Measurements from ENCODE around the gene SBNO2. TPM values are rescaled to one million over a fixed set of nuclear protein-coding genes. Genes with fewer than 3 reads are reported as not detected.

The SBNO2 gene
- total RNA-seq, 1 experiment from 2014 or later: 123 TPM

- TF ChIP-seq, protein P1, sequence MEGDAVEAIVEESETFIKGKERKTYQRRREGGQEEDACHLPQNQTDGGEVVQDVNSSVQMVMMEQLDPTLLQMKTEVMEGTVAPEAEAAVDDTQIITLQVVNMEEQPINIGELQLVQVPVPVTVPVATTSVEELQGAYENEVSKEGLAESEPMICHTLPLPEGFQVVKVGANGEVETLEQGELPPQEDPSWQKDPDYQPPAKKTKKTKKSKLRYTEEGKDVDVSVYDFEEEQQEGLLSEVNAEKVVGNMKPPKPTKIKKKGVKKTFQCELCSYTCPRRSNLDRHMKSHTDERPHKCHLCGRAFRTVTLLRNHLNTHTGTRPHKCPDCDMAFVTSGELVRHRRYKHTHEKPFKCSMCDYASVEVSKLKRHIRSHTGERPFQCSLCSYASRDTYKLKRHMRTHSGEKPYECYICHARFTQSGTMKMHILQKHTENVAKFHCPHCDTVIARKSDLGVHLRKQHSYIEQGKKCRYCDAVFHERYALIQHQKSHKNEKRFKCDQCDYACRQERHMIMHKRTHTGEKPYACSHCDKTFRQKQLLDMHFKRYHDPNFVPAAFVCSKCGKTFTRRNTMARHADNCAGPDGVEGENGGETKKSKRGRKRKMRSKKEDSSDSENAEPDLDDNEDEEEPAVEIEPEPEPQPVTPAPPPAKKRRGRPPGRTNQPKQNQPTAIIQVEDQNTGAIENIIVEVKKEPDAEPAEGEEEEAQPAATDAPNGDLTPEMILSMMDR (IDR thresholded peaks at IDR 0.05; ENCODE audit: unreplicated experiment): no peak
- no peak overlapping the region for H3K4me3 Mint-ChIP-seq (ENCODE audit: unreplicated experiment)
- intact Hi-C loops (cut with micrococcal nuclease): no loop called here
- ChIA-PET POLR2A (interaction anchor here (0.6 kb wide), 1 partner anchor 259 kb away, joined by 3 read pairs; no protein-coding TSS in a partner anchor), CTCF (interaction anchor here (0.6 to 1.0 kb wide), 3 partner anchors 30 to 393 kb away, joined by 3 to 4 read pairs (median 3); no protein-coding TSS in a partner anchor)
- no peak for DNase-seq (ENCODE audit: unreplicated experiment)
- no TSS peak for BruUV-seq (replicated peaks)
- H3K4me1 Mint-ChIP-seq (ENCODE audit: insufficient read depth, unreplicated experiment): peaks cover 12% of the 10 kb centered on the region
- H3K27ac Mint-ChIP-seq (ENCODE audit: low read depth, unreplicated experiment): no peak overlapping the region
- no peaks in the 10 kb centered on the region for H3K9me3 Mint-ChIP-seq (ENCODE audit: unreplicated experiment)
- peaks cover 38% of the 10 kb centered on the region for H3K36me3 Mint-ChIP-seq (ENCODE audit: insufficient read depth, unreplicated experiment)
- H3K27me3 Mint-ChIP-seq (ENCODE audit: insufficient read depth, unreplicated experiment): no peaks in the 10 kb centered on the region
These were observed 10.0 kb downstream of the SBNO2 start for GRCh38 chr19:1163934-1164683.

- POLR2A ChIA-PET: no interaction called here
- TF ChIP-seq, protein P1 (IDR thresholded peaks at IDR 0.05; ENCODE audit: unreplicated experiment): no peak
- CTCF ChIA-PET: interaction anchor here (0.6 to 1.0 kb wide), 2 partner anchors 31 kb away, joined by 3 to 4 read pairs; no protein-coding TSS in a partner anchor
- no peak overlapping the region for H3K27ac Mint-ChIP-seq (ENCODE audit: low read depth, unreplicated experiment)
- H3K9me3 Mint-ChIP-seq (ENCODE audit: unreplicated experiment): no peaks in the 10 kb centered on the region
- DNase-seq (ENCODE audit: unreplicated experiment): no peak
- H3K4me1 Mint-ChIP-seq (ENCODE audit: insufficient read depth, unreplicated experiment): peaks cover 12% of the 10 kb centered on the region
- no TSS peak for BruUV-seq (replicated peaks)
- intact Hi-C loops (cut with micrococcal nuclease): no loop called here
- no peaks in the 10 kb centered on the region for H3K27me3 Mint-ChIP-seq (ENCODE audit: insufficient read depth, unreplicated experiment)
- no peak overlapping the region for H3K4me3 Mint-ChIP-seq (ENCODE audit: unreplicated experiment)
- peaks cover 38% of the 10 kb centered on the region for H3K36me3 Mint-ChIP-seq (ENCODE audit: insufficient read depth, unreplicated experiment)
These were observed 10.7 kb downstream of the SBNO2 start for GRCh38 chr19:1163283-1163933.

DNA sequence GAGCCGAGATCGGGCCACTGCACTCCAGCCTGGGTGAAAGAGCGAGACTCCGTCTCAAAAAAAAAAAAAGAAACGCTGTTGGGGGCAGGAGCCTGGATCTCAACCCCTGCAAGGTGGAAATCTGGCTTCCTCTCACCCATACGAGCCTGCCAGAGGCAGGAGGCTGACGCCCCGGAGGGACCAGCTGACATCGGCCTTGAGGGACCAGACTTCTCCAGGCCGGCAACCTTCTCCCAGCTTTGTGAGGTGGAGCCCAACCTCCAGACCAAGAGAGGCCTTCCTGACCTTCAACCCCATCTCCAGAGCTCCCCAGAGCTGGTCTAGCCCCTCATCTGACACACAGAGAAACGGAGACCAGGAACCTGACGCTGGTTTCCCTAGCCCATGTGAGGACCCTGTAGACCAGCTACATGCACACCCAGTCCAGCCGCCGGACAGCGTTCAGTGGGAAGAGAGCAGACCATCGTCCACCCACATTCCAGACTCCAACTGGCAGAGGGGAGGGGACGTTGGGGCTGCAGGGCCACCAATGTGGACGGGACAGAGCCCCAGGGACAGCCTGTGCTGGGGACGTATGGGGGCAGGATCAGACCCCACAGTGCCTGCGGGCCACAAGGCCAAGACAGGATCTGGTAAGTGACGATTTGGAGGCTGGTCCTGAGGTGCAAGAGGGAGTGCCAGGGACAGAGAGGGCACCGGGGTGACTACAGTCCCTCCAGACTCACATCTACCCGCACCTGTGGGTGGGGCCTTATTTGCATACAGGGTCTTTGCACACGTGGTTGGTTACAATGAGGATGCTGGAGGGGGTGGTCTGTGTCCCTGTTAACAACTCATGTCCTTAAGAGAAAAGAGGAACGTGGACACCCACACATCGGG, 11.4 kb downstream of the SBNO2 start:
- H3K27me3 Mint-ChIP-seq (ENCODE audit: insufficient read depth, unreplicated experiment): no peaks in the 10 kb centered on the region
- POLR2A ChIA-PET: interaction anchor here (0.9 to 1.0 kb wide), 3 partner anchors 7 to 133 kb away, joined by 3 to 9 read pairs (median 4); partner anchors contain the start of gene CIRBP
- TF ChIP-seq, protein P1 (IDR thresholded peaks at IDR 0.05; ENCODE audit: unreplicated experiment): no peak
- H3K27ac Mint-ChIP-seq (ENCODE audit: low read depth, unreplicated experiment): no peak overlapping the region
- H3K4me1 Mint-ChIP-seq (ENCODE audit: insufficient read depth, unreplicated experiment): peaks cover 12% of the 10 kb centered on the region
- H3K4me3 Mint-ChIP-seq (ENCODE audit: unreplicated experiment): no peak overlapping the region
- DNase-seq (ENCODE audit: unreplicated experiment): no peak
- no peaks in the 10 kb centered on the region for H3K9me3 Mint-ChIP-seq (ENCODE audit: unreplicated experiment)
- CTCF ChIA-PET: interaction anchor here (1.5 kb wide), 1 partner anchor 32 kb away, joined by 3 read pairs; no protein-coding TSS in a partner anchor
- peaks cover 36% of the 10 kb centered on the region for H3K36me3 Mint-ChIP-seq (ENCODE audit: insufficient read depth, unreplicated experiment)
- no TSS peak for BruUV-seq (replicated peaks)
- intact Hi-C loops (cut with micrococcal nuclease): no loop called here

Data from MCF 10A (cell line).